DND-41 (cell line): Measurements from ENCODE around the gene IL17REL.

Source experiments
- EZH2 ChIP-seq: IDR thresholded peaks from 3 replicates; pipeline ENCODE4 v1.6.1; 2012; ENCODE audit warnings: borderline replicate concordance, low read depth, mild to moderate bottlenecking, moderate library complexity, low read length, inconsistent platforms; ENCODE audit not compliant: severe bottlenecking
- TF ChIP-seq, protein P1 (sequence below): IDR thresholded peaks from 2 replicates; pipeline ENCODE4 v1.5.1; 2012; ENCODE audit warnings: borderline replicate concordance, low read length, moderate library complexity, mild to moderate bottlenecking; ENCODE audit not compliant: poor library complexity, severe bottlenecking; ENCODE audit errors: extremely low read depth

- TF ChIP-seq, protein P1, sequence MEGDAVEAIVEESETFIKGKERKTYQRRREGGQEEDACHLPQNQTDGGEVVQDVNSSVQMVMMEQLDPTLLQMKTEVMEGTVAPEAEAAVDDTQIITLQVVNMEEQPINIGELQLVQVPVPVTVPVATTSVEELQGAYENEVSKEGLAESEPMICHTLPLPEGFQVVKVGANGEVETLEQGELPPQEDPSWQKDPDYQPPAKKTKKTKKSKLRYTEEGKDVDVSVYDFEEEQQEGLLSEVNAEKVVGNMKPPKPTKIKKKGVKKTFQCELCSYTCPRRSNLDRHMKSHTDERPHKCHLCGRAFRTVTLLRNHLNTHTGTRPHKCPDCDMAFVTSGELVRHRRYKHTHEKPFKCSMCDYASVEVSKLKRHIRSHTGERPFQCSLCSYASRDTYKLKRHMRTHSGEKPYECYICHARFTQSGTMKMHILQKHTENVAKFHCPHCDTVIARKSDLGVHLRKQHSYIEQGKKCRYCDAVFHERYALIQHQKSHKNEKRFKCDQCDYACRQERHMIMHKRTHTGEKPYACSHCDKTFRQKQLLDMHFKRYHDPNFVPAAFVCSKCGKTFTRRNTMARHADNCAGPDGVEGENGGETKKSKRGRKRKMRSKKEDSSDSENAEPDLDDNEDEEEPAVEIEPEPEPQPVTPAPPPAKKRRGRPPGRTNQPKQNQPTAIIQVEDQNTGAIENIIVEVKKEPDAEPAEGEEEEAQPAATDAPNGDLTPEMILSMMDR, result no peak
- TF ChIP-seq EZH2, result no peak
Observed at GRCh38 chr22:49948116-49948957, 64.2 kb downstream of the IL17REL start.
